Measurements from ENCODE around the gene ZSWIM5.
"Not testable (repeated sequence)": the region's sequence is repeated elsewhere in the genome, so short reads cannot be mapped to it uniquely, and the experiment has no call there.

Gene ZSWIM5

DNA sequence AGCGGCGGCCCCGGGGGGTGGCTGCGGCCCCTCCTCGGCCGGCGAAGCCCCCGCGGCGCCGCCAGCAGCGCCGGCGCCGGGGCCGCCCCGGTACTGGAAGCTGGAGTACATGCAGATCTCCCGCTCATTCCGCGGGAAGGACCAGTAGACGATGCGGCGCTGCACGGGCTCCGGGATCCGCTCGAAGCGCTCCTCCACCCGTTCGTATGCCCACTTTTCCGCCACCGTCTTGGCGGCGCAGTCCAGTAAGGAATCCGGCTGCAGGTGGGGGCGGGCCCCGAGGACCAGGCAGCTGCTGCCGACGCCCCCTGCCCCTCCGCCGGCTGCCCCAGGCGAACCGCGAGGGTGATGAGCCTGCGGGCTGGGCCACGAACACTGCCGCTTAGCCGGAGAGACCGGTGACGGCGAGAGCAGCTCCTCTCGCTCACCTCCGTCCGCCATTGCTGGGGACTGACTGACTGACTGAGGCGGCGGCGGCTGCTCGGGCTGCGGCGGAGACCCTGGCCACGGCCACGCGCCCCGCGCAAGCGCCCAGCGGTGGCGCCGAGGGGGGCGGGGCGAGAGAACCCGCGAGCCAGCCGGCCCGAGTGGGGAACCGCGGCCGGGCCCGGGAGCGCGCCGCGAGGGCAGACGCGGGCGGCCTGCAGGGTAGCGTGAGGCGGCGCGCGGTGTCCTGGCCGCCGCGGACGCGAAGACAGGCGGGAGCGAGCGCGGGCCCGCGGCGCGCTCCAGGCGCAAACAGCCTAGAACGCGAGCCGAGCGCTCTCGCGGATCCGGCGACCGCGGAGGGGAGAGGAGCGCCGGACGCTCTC is at the start of gene ZSWIM5:
ZSWIM5 (minus strand) TSS at position 696 of the 812 bp plus-strand sequence; CDS start at position 441, 255 bp downstream.
- peak; percentile 12 to 93 (median 71) for DNase-seq

DNA sequence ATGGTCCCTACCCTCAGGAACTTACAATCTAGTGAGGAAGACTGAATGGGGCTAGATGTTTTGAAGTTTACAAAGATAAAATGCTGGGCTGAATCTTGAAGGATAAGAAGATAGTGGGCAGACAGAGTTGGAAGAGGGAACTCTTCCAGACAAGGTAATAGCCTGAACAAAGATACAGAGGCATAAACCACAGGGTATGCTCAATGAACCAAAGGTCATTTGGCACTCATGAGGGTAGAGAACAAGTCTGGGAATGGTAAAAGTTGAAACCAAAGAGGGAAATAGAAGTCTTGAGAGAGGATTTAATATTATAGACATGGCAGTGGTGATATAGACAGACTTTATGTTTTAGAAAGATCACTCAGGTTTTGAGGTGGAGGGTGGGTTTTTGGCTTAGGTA is 48.1 kb upstream of the ZSWIM5 start:
- DNase-seq = no peak

GRCh38 chr1:45250544-45250943 is 44.1 kb upstream of the ZSWIM5 start:
- no peak for DNase-seq

- not testable (repeated sequence) for DNase-seq
Observed at GRCh38 chr1:45248004-45248403, 41.6 kb upstream of the ZSWIM5 start.

DNA sequence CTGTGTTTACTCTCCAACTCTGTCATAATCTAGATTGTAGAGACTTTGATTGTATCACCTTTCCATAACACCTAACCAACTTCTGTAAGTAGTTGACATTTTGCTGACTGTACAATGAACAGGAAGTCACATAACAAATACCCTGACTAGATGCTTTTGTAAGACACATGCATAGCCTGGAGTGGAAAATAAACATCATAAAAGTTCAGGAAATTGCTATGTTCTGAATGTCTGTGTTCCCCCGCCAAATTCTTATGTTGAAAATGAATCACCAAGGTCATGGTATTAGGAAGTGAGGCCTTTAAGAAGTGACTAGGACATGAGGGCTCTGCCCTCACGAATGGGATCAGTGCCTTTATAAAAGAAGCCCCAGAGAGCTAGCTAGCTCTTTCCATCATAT is 40.4 kb upstream of the ZSWIM5 start:
- no peak for DNase-seq

DNA sequence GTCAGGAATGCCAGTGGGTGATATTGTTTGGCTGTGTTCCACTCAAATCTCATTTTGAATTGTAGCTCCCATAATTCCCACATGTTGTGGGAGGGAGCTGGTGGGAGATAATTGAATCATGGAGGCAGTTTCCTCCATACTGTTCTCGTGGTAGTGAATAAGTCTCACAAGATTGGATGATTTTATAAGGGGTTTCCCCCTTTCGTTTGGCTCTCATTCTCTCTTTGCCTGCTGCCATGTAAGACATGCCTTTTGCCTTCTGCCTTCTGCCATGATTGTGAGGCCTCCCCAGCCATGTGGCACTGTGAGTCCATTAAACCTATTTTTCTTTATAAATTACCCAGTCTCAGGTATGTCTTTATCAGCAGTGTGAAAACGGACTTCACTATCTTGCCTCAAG is 40.0 kb upstream of the ZSWIM5 start:
- DNase-seq = not testable (repeated sequence)

GRCh38 chr1:45244660-45245059 is 38.3 kb upstream of the ZSWIM5 start:
- DNase-seq = no peak

GRCh38 chr1:45243476-45244343 is 37.3 kb upstream of the ZSWIM5 start:
- DNase-seq = no peak

- DNase-seq = no peak
Observed at GRCh38 chr1:45238846-45239245, 32.4 kb upstream of the ZSWIM5 start.

- DNase-seq = no peak
Observed at GRCh38 chr1:45236136-45236535, 29.7 kb upstream of the ZSWIM5 start.

DNA sequence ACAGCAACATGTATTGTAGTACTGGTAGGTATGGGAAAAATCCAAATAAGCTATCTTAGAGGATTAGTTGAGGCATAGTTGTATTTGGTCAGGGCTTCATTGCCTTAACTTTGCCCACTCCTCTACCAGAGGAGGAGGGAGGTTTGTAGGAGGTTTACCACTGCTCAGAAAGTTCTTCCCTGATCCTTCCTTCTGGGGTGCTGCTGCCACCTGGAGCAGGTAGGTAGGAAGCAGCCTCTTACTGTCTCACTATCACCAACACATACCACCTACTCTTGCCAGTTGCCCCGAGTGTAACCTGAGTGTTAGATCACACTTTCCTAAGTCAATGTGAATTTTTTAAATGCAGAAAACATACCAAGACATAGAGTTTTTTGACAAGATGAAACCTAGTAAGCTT is 24.1 kb upstream of the ZSWIM5 start:
- no peak for DNase-seq

- DNase-seq = no peak
Observed at GRCh38 chr1:45225598-45225997, 19.2 kb upstream of the ZSWIM5 start.

DNA sequence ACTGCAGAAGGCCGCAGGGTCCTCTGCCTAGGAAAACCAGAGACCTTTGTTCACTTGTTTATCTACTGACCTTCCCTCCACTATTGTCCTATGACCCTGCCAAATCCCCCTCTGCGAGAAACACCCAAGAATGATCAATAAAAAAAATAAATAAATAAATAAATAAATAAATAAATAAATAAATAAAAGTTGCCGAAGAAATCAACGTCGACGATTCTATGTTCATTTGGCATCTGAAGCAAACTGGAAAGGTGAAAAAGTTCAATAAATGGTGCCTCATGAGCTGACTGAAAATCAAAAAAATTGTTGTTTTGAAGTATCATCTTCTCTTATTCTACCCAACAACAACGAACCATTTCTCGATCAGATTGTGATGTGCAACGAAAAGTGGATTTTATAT is 17.3 kb upstream of the ZSWIM5 start:
- DNase-seq = not testable (repeated sequence)

DNA sequence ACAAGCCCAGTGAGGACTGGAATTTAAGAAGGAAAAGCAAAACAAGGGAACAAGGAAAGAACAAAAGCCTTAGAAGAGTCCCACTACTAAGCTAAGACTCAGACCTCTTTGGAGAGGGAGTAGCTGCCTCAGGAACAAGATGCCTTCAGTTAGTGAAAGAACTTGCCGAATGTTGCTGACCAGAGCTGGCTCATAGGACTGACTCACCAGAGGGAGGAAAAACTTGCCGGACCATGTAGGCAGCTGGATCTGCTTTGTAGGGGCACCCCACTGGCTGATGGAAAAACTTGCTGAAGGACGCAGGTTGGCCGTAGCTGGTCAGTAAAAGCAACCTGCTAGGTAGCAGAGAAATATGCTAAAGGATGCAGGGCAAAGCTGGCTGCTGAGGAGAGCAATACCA is 15.3 kb upstream of the ZSWIM5 start:
- DNase-seq = no peak

DNA sequence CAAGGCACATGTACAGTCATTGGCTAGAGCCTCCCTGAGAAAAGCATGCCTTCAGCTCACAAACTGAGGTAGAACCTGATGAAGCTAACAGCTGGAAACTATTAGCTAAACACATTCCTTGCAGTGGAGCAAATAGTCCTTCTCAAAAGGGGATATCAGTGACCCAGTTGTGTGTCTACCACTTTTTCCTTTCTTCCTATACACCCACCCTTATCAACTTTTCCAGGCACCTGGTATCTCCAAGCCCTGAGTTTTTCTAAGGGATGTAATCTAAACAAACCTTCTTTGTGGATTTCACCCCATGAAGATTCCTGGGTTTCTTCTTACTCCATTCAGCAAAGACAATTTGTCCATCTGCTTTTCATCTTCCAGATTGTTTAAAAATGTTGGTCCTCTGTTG is 10.5 kb upstream of the ZSWIM5 start:
- DNase-seq = no peak

DNA sequence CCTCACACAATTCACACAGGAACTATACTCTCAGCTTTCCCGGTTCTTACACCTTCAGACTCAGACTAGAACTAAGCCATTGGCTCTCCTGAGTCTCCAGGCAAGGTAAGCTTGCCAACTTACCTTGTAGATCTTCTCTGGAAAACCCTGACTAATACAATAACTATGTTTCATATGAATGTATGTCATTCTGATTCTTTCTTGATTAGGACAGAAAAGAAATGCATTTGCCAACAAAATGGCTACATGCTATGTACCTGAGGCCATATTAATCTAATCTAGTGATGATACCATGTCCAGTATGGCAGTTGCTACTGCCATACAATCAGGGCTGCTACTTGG is 9.8 kb upstream of the ZSWIM5 start:
- DNase-seq = no peak

- no peak for DNase-seq
Observed at GRCh38 chr1:45215485-45216199, 9.2 kb upstream of the ZSWIM5 start.

GRCh38 chr1:45213892-45214291 is 7.5 kb upstream of the ZSWIM5 start:
- DNase-seq = no peak

DNA sequence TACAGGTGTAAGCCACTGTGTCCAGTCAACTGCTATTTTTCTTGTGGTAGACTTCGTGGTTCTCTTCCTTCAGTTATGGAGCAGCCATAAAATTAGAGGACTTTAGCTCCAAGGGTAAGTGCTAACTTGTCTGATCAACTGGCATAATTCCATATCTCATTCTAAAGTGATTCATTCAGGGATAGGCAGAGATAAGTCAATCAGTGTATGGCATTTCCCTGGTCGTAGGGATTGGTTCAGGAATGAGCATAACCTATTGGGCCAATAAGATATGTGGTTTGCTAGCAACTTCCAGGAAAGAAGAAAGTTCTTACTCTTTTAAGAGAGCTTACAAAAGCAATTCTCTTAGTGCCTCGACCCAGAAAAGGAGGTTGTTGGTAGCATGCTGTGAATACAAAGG is 4.7 kb upstream of the ZSWIM5 start:
- no peak for DNase-seq

- peak in 5 of 51 donors; percentile 8 to 84 (median 24) for DNase-seq
Observed at GRCh38 chr1:45206808-45207623, 611 bp upstream of the ZSWIM5 start.
